KBM-7 (cell line): Measurements from ENCODE around the gene PRLH.

Experiments used
- DNase-seq: peaks from one replicate; pipeline ENCODE4 v3.0.0-alpha.2; 2015
- in situ Hi-C: fragments of 300-500 bp; cut with MboI; formaldehyde crosslinking; loops from 2 replicates; pipeline ENCODE4 v1.14.3; 2020; ENCODE audit warnings: low sequenced_read_pairs, low pct_unique_long_range_greater_than_20kb, mixed read lengths

PRLH gene

GRCh38 chr2:237538001-237538720 is 28.2 kb upstream of the PRLH start:
- in situ Hi-C loops = no loop called here
- DNase-seq = no peak

GRCh38 chr2:237538901-237539300 is 27.5 kb upstream of the PRLH start:
- in situ Hi-C loops = no loop called here
- no peak for DNase-seq

GRCh38 chr2:237539681-237540080 is 26.7 kb upstream of the PRLH start:
- DNase-seq = no peak
- in situ Hi-C loops = no loop called here

- no peak for DNase-seq
- in situ Hi-C loops = no loop called here
These were observed 26.1 kb upstream of the PRLH start for GRCh38 chr2:237540223-237540775.

GRCh38 chr2:237540823-237541222 is 25.6 kb upstream of the PRLH start:
- in situ Hi-C loops = no loop called here
- DNase-seq = no peak

GRCh38 chr2:237541243-237541642 is 25.1 kb upstream of the PRLH start:
- in situ Hi-C loops = no loop called here

GRCh38 chr2:237542001-237542704 is 24.2 kb upstream of the PRLH start:
- in situ Hi-C loops = no loop called here
- DNase-seq = no peak

More at GRCh38 chr2:237541243-237541642, 25.1 kb upstream of the PRLH start:
- DNase-seq = no peak

- in situ Hi-C loops = no loop called here
- DNase-seq = no peak
These were observed 20.1 kb upstream of the PRLH start for GRCh38 chr2:237546040-237546875.

- no peak for DNase-seq
- in situ Hi-C loops = no loop called here
These were observed 19.4 kb upstream of the PRLH start for GRCh38 chr2:237546876-237547395.

GRCh38 chr2:237547841-237548416 is 18.4 kb upstream of the PRLH start:
- in situ Hi-C loops = no loop called here
- DNase-seq = no peak

- no peak for DNase-seq
- in situ Hi-C loops = no loop called here
These were observed 17.2 kb upstream of the PRLH start for GRCh38 chr2:237549216-237549615.

- in situ Hi-C loops = no loop called here
- DNase-seq = no peak
These were observed 16.5 kb upstream of the PRLH start for GRCh38 chr2:237549643-237550415.

GRCh38 chr2:237551071-237551574 is 15.3 kb upstream of the PRLH start:
- in situ Hi-C loops = no loop called here
- no peak for DNase-seq

GRCh38 chr2:237552908-237553307 is 13.5 kb upstream of the PRLH start:
- no peak for DNase-seq
- in situ Hi-C loops = no loop called here

- in situ Hi-C loops = no loop called here
- no peak for DNase-seq
These were observed 12.4 kb upstream of the PRLH start for GRCh38 chr2:237553948-237554347.

- no peak for DNase-seq
- in situ Hi-C loops = no loop called here
These were observed 10.8 kb upstream of the PRLH start for GRCh38 chr2:237555560-237555959.

GRCh38 chr2:237556773-237557632 is 9.4 kb upstream of the PRLH start:
- in situ Hi-C loops = no loop called here
- no peak for DNase-seq
